H1 (cell line): ENCODE data around the gene ADCK1. TPM values are rescaled to one million over a fixed set of nuclear protein-coding genes. Genes with fewer than 3 reads are reported as not detected.

ENCODE experiments used
- CTCF ChIA-PET: fragments of 300-600 bp; sonication (Branson Sonifier 250); formaldehyde crosslinking; loops from one replicate; lab custom pipeline; 2021; ENCODE audit not compliant: partially characterized antibody; lab: Charles Lee
- POLR2A ChIA-PET: fragments of 300-600 bp; sonication (Branson Sonifier 250); formaldehyde crosslinking; loops from one replicate; lab custom pipeline; 2021; ENCODE audit warnings: inconsistent platforms; ENCODE audit not compliant: partially characterized antibody; lab: Charles Lee
- DNase-seq, 2 experiments: peaks; one replicate each; pipeline versions ENCODE4 v3.0.0 to v3.0.0-alpha.2; 2010 to 2022; ENCODE audit warnings: low spot score in 2 of 2, low read depth in 1 of 2, mixed read lengths in 1 of 2
- FAIRE-seq: peaks from 2 replicates; lab custom pipeline; 2011; peaks lifted over from hg19 to GRCh38; lab: Jason Lieb, UNC
- H2AFZ ChIP-seq: 2 replicates; pipeline ENCODE4 v1.8.1; 2012; ENCODE audit warnings: low read length, inconsistent platforms
- H2AK5ac ChIP-seq: 2 replicates; pipeline ENCODE4 v1.6.1; 2013; ENCODE audit warnings: low read depth, low read length
- H2BK120ac ChIP-seq: replicated peaks from 2 replicates; pipeline ENCODE3; 2013; ENCODE audit warnings: low read depth, low read length, inconsistent platforms
- H2BK12ac ChIP-seq: 2 replicates; pipeline ENCODE4 v1.6.1; 2013; ENCODE audit warnings: low read depth, low read length
- H2BK15ac ChIP-seq: 2 replicates; pipeline ENCODE4 v1.6.1; 2013; ENCODE audit warnings: low read length
- H2BK20ac ChIP-seq: 2 replicates; pipeline ENCODE4 v1.6.1; 2013; ENCODE audit warnings: low read length
- H2BK5ac ChIP-seq: 2 replicates; pipeline ENCODE4 v1.6.1; 2013; ENCODE audit warnings: low read depth, low read length
- H3K14ac ChIP-seq: 2 replicates; pipeline ENCODE4 v1.6.1; 2013; ENCODE audit warnings: inconsistent platforms; ENCODE audit not compliant: insufficient read length
- H3K18ac ChIP-seq: 2 replicates; pipeline ENCODE4 v1.6.1; 2013; ENCODE audit warnings: low read length; ENCODE audit errors: extremely low read depth
- H3K23ac ChIP-seq: 2 replicates; pipeline ENCODE4 v1.6.1; 2013; ENCODE audit warnings: inconsistent platforms; ENCODE audit not compliant: insufficient read length
- H3K23me2 ChIP-seq: 2 replicates; pipeline ENCODE4 v1.6.1; 2013; ENCODE audit warnings: low read depth, low read length
- H3K27ac ChIP-seq: 2 replicates; pipeline ENCODE4 v1.6.1; 2011; ENCODE audit warnings: low read depth, low read length, inconsistent platforms
- H3K27me3 ChIP-seq, 4 experiments: replicated peaks in 1 of 4; 1 replicate in 1 of 4; 2 replicates in 3 of 4; pipeline versions ENCODE4 v1.6.1 to v1.8.1; 2011 to 2013; ENCODE audit warnings: low read length in 3 of 4, mild to moderate bottlenecking in 3 of 4, inconsistent platforms in 2 of 4, mixed read lengths in 2 of 4, moderate library complexity in 1 of 4; ENCODE audit not compliant: control insufficient read depth in 3 of 4, insufficient read depth in 3 of 4; ENCODE audit errors: extremely low read depth in 1 of 4
- H3K36me3 ChIP-seq, 4 experiments: 2 replicates each; pipeline versions ENCODE4 v1.6.1 to v1.8.1; 2011 to 2013; ENCODE audit warnings: mild to moderate bottlenecking in 4 of 4, low read length in 3 of 4, moderate library complexity in 2 of 4, control low read depth in 1 of 4, inconsistent platforms in 1 of 4; ENCODE audit not compliant: insufficient read depth in 4 of 4, control insufficient read depth in 2 of 4
- H3K4ac ChIP-seq: replicated peaks from 2 replicates; pipeline ENCODE3; 2013; ENCODE audit warnings: low read length, low read depth, mixed read lengths, inconsistent platforms; ENCODE audit not compliant: insufficient read length
- H3K4me1 ChIP-seq, 4 experiments: replicated peaks in 1 of 4; 1 replicate in 1 of 4; 2 replicates in 3 of 4; pipeline versions ENCODE4 v1.6.1 to v1.8.1; 2011 to 2013; ENCODE audit warnings: low read length in 3 of 4, inconsistent platforms in 2 of 4, mixed read lengths in 1 of 4; ENCODE audit not compliant: insufficient read depth in 4 of 4, control insufficient read depth in 3 of 4
- H3K4me2 ChIP-seq, 2 experiments: 2 replicates each; pipeline versions ENCODE4 v1.6.1 to v1.8.1; 2011 to 2013; ENCODE audit warnings: low read depth in 2 of 2, low read length in 2 of 2, control low read depth in 1 of 2, inconsistent platforms in 1 of 2, mild to moderate bottlenecking in 1 of 2; ENCODE audit not compliant: insufficient read depth in 1 of 2
- H3K4me3 ChIP-seq, 4 experiments: fragments of 200-600, 300-600 bp in 1 of 4; sonication (generic), shearing (Covaris generic), sonication (Bioruptor Twin) in 1 of 4; 2 replicates each; pipeline versions ENCODE4 v1.5.1 to v1.8.1; 2011 to 2016; ENCODE audit warnings: low read length in 4 of 4, low read depth in 3 of 4, control low read depth in 2 of 4, inconsistent platforms in 2 of 4, mild to moderate bottlenecking in 2 of 4, mixed read lengths in 1 of 4, moderate library complexity in 1 of 4; ENCODE audit not compliant: insufficient read depth in 2 of 4; ENCODE audit errors: extremely low read depth in 1 of 4
- H3K56ac ChIP-seq: replicated peaks from 2 replicates; pipeline ENCODE3; 2013; ENCODE audit warnings: low read depth, mild to moderate bottlenecking, mixed read lengths, low read length, inconsistent platforms; ENCODE audit not compliant: insufficient read length
- H3K79me1 ChIP-seq: 2 replicates; pipeline ENCODE4 v1.6.1; 2013; ENCODE audit warnings: low read depth, low read length, control low read depth
- H3K79me2 ChIP-seq, 2 experiments: 2 replicates each; pipeline versions ENCODE4 v1.6.1 to v1.8.1; 2012 to 2013; ENCODE audit warnings: low read length in 2 of 2, mild to moderate bottlenecking in 2 of 2, inconsistent platforms in 1 of 2; ENCODE audit not compliant: insufficient read depth in 2 of 2, control insufficient read depth in 1 of 2
- H3K9ac ChIP-seq, 4 experiments: replicated peaks in 1 of 4; 1 replicate in 1 of 4; 2 replicates in 3 of 4; pipeline versions ENCODE4 v1.6.1 to v1.8.1; 2011 to 2013; ENCODE audit warnings: low read depth in 3 of 4, low read length in 3 of 4, control low read depth in 2 of 4, mild to moderate bottlenecking in 2 of 4, moderate library complexity in 2 of 4, inconsistent platforms in 1 of 4; ENCODE audit errors: extremely low read depth in 1 of 4
- H3K9me3 ChIP-seq, 2 experiments: 2 replicates each; pipeline versions ENCODE4 v1.6.1 to v1.8.1; 2012 to 2013; ENCODE audit warnings: mild to moderate bottlenecking in 2 of 2, moderate library complexity in 2 of 2, control low read depth in 1 of 2, inconsistent platforms in 1 of 2, low read depth in 1 of 2, low read length in 1 of 2, mixed read lengths in 1 of 2; ENCODE audit not compliant: insufficient read depth in 2 of 2
- H4K20me1 ChIP-seq, 2 experiments: replicated peaks in 1 of 2; 2 replicates each; pipeline versions ENCODE3 to v1.8.1; 2011 to 2013; ENCODE audit warnings: inconsistent platforms in 2 of 2, low read length in 2 of 2, mild to moderate bottlenecking in 1 of 2; ENCODE audit not compliant: insufficient read depth in 2 of 2, control insufficient read depth in 1 of 2
- H4K5ac ChIP-seq: 2 replicates; pipeline ENCODE4 v1.6.1; 2013; ENCODE audit warnings: low read length, low read depth, mixed read lengths, inconsistent platforms; ENCODE audit not compliant: insufficient read length
- H4K8ac ChIP-seq: 2 replicates; pipeline ENCODE4 v1.8.0; 2013; ENCODE audit warnings: mild to moderate bottlenecking, moderate library complexity, low read length, inconsistent platforms; ENCODE audit not compliant: insufficient read depth; ENCODE audit errors: extremely low read depth
- H4K91ac ChIP-seq: replicated peaks from 2 replicates; pipeline ENCODE3; 2013; ENCODE audit warnings: low read length, mixed read lengths, inconsistent platforms; ENCODE audit not compliant: insufficient read length
- SP2 ChIP-seq: IDR thresholded peaks from 2 replicates; pipeline ENCODE4 v1.6.1; 2012; ENCODE audit warnings: mild to moderate bottlenecking, low read length, inconsistent platforms
- TCF12 ChIP-seq: IDR thresholded peaks from 2 replicates; pipeline ENCODE4 v1.6.1; 2011; ENCODE audit warnings: low read depth, mild to moderate bottlenecking, low read length
- TEAD4 ChIP-seq: IDR thresholded peaks from 2 replicates; pipeline ENCODE4 v1.6.1; 2012; ENCODE audit warnings: low read depth, low read length, inconsistent platforms, mixed read lengths
- WGBS, 2 experiments: shearing (Covaris generic) in 1 of 2; methylation state at CpG; one replicate each; pipeline versions ENCODE4 v1.1.6 to v1.1.7; 2013 to 2015; ENCODE audit warnings: low lambda C conversion rate in 2 of 2, mixed read lengths in 2 of 2, inconsistent platforms in 1 of 2, low coverage in 1 of 2, missing lambda C conversion rate in 1 of 2; ENCODE audit not compliant: insufficient replicate concordance in 2 of 2, insufficient coverage in 1 of 2, insufficient read length in 1 of 2; ENCODE audit errors: extremely low coverage in 1 of 2, missing lambda C conversion rate in 1 of 2; 5-methylcytosine and 5-hydroxymethylcytosine counted together
- polyA plus RNA-seq, 7 experiments: library from polyadenylated mRNA; depleted of rRNA in 3 of 7; stranded (reverse) in 5 of 7; unstranded in 2 of 7; fragments of >200 nt in 5 of 7; fragments of 200-250 nt in 2 of 7; gene quantifications; 1 replicate in 5 of 7; 2 replicates in 1 of 7; 4 replicates in 1 of 7; pipeline versions ENCODE4 v1.2.1 to v1.2.3, GENCODE V29; 2011 to 2013; ENCODE audit warnings: missing spikeins in 2 of 7, mixed read lengths in 2 of 7
- total RNA-seq: library from RNA; stranded (reverse); fragmentation: NEBNext Ultra II Directional; extraction: Animal tissue kit (Norgen Biotek cat#: 25700); gene quantifications from 2 replicates; pipeline ENCODE4 v1.2.1, GENCODE V29; 2021

Gene ADCK1
- total and polyA plus RNA-seq, 2 of the 8 experiments (the other 6 are each of a cell fraction or from before 2014, with no cell fraction given) = 11.0 to 16.8 TPM

GRCh38 chr14:77794357-77794756 is 5.6 kb upstream of the ADCK1 start:
- Histone ChIP-seq H3K79me2 (no peaks in the 10 kb centered on the region), H4K91ac (no peak overlapping the region), H2BK20ac (no peak overlapping the region), H3K79me1 (no peaks in the 10 kb centered on the region), H4K5ac (no peak overlapping the region), H3K4ac (no peak overlapping the region), H3K9ac (no peak overlapping the region), H3K4me2 (no peak overlapping the region), H3K36me3 (no peaks in the 10 kb centered on the region), H2AFZ (peak overlapping the region; percentile 62; the same call in 1 of the 2 replicates), H3K18ac (no peak overlapping the region; the same call in 1 of the 2 replicates), H3K9me3 (no peaks in the 10 kb centered on the region), H2BK5ac (peak overlapping the region; percentile 24; the same call in 1 of the 2 replicates), H3K23ac (no peak overlapping the region), H3K4me1 (peaks cover 0 to 9% (median 0%) of the 10 kb centered on the region in 4 experiments; a peak in 2 of 7 replicates), H4K20me1 (no peaks in the 10 kb centered on the region), H3K14ac (no peak overlapping the region), H3K4me3 (no peak overlapping the region), H2BK120ac (no peak overlapping the region), H3K23me2 (no peaks in the 10 kb centered on the region), H2AK5ac (no peak overlapping the region), H3K27me3 (no peaks in the 10 kb centered on the region), H4K8ac (no peak overlapping the region), H2BK12ac (no peak overlapping the region), H3K27ac (no peak overlapping the region), H2BK15ac (peak overlapping the region; percentile 72; the same call in 1 of the 2 replicates), H3K56ac (no peak overlapping the region)
- 77% methylated on average over 4 of the region's 4 CpGs; no CpG with 5 or more reads in 1 of the 2 experiments for WGBS, 2 experiments
- no peak for DNase-seq
- no peak for FAIRE-seq
- no peak for TF ChIP-seq SP2
- TF ChIP-seq TCF12 = no peak
- TF ChIP-seq TEAD4 = no peak
- ChIA-PET CTCF (interaction anchor here (1.9 to 2.4 kb wide), 2 partner anchors 10 to 33 kb away, joined by 5 to 8 read pairs; partner anchors contain the start of gene SNW1), POLR2A (no interaction called here)
